ENCODE data around the gene NRF1.
A peak's percentile ranks its signal among the peaks of the same experiment; 100 is the strongest.
"Not testable (repeated sequence)": the region's sequence is repeated elsewhere in the genome, so short reads cannot be mapped to it uniquely, and the experiment has no call there.

The NRF1 gene

GRCh38 chr7:129782818-129783583 is 171.5 kb downstream of the NRF1 start:
- DNase-seq (ENCODE audit: low spot score): no peak

GRCh38 chr7:129783584-129783919 is 172.0 kb downstream of the NRF1 start:
- no peak for DNase-seq (ENCODE audit: low spot score)

GRCh38 chr7:129784437-129784782 is 172.9 kb downstream of the NRF1 start:
- no peak for DNase-seq (ENCODE audit: low spot score)

- DNase-seq (ENCODE audit: low spot score): no peak
Observed at GRCh38 chr7:129784783-129785684, 173.5 kb downstream of the NRF1 start.

- no peak for DNase-seq (ENCODE audit: low spot score)
Observed at GRCh38 chr7:129785685-129786514, 174.4 kb downstream of the NRF1 start.

- no peak for DNase-seq (ENCODE audit: low spot score)
Observed at GRCh38 chr7:129786825-129787563, 175.5 kb downstream of the NRF1 start.

- DNase-seq (ENCODE audit: low spot score): no peak
Observed at GRCh38 chr7:129789000-129789399, 177.5 kb downstream of the NRF1 start.

GRCh38 chr7:129789652-129790051 is 178.1 kb downstream of the NRF1 start:
- no peak for DNase-seq (ENCODE audit: low spot score)

GRCh38 chr7:129790136-129790535 is 178.6 kb downstream of the NRF1 start:
- peak; percentile 55 for DNase-seq (ENCODE audit: low spot score)

- no peak for DNase-seq (ENCODE audit: low spot score)
Observed at GRCh38 chr7:129792721-129793120, 181.2 kb downstream of the NRF1 start.

GRCh38 chr7:129793506-129794310 is 182.2 kb downstream of the NRF1 start:
- DNase-seq (ENCODE audit: low spot score): no peak

- DNase-seq (ENCODE audit: low spot score): not testable (repeated sequence)
Observed at GRCh38 chr7:129794461-129794860, 182.9 kb downstream of the NRF1 start.

- no peak for DNase-seq (ENCODE audit: low spot score)
Observed at GRCh38 chr7:129796186-129796775, 184.8 kb downstream of the NRF1 start.

GRCh38 chr7:129797214-129797789 is 185.8 kb downstream of the NRF1 start:
- DNase-seq (ENCODE audit: low spot score): no peak

GRCh38 chr7:129798616-129799349 is 187.3 kb downstream of the NRF1 start:
- no peak for DNase-seq (ENCODE audit: low spot score)

- no peak for DNase-seq (ENCODE audit: low spot score)
Observed at GRCh38 chr7:129799350-129799955, 187.9 kb downstream of the NRF1 start.

- no peak for DNase-seq (ENCODE audit: low spot score)
Observed at GRCh38 chr7:129800901-129801300, 189.4 kb downstream of the NRF1 start.

- DNase-seq (ENCODE audit: low spot score): no peak
Observed at GRCh38 chr7:129801882-129802281, 190.4 kb downstream of the NRF1 start.

GRCh38 chr7:129803546-129804081 is 192.1 kb downstream of the NRF1 start:
- DNase-seq (ENCODE audit: low spot score): no peak

All from RKO (cell line).